COR-L47 (cell line): Measurements from ENCODE around the gene RBM48.
"Not testable (repeated sequence)": the region's sequence is repeated elsewhere in the genome, so short reads cannot be mapped to it uniquely, and the experiment has no call there.

ENCODE experiments used
- DNase-seq: peaks from one replicate; lab custom pipeline; 2025; lab: John Stamatoyannopoulos, UW

RBM48 gene

GRCh38 chr7:92545116-92545515 lies 16.5 kb downstream of the RBM48 start:
- not testable (repeated sequence) for DNase-seq

- no peak for DNase-seq
Measured at GRCh38 chr7:92546856-92547497, 18.4 kb downstream of the RBM48 start.

- no peak for DNase-seq
Measured at GRCh38 chr7:92547579-92547978, 19.0 kb downstream of the RBM48 start.

- no peak for DNase-seq
Measured at GRCh38 chr7:92550194-92550593, 21.6 kb downstream of the RBM48 start.

GRCh38 chr7:92557249-92557648 lies 28.7 kb downstream of the RBM48 start:
- no peak for DNase-seq

- no peak for DNase-seq
Measured at GRCh38 chr7:92557808-92558362, 29.3 kb downstream of the RBM48 start.

- DNase-seq, result no peak
Measured at GRCh38 chr7:92560602-92561001, 32.0 kb downstream of the RBM48 start.

GRCh38 chr7:92563345-92563744 lies 34.8 kb downstream of the RBM48 start:
- DNase-seq, result no peak

- no peak for DNase-seq
Measured at GRCh38 chr7:92567460-92567859, 38.9 kb downstream of the RBM48 start.

GRCh38 chr7:92569137-92569536 lies 40.5 kb downstream of the RBM48 start:
- DNase-seq, result no peak

GRCh38 chr7:92576296-92576695 lies 47.7 kb downstream of the RBM48 start:
- no peak for DNase-seq

GRCh38 chr7:92582948-92583347 lies 54.4 kb downstream of the RBM48 start:
- no peak for DNase-seq

- no peak for DNase-seq
Measured at GRCh38 chr7:92584953-92585352, 56.4 kb downstream of the RBM48 start.

GRCh38 chr7:92586403-92586802 lies 57.8 kb downstream of the RBM48 start:
- DNase-seq, result no peak

- DNase-seq, result no peak
Measured at GRCh38 chr7:92586841-92587240, 58.2 kb downstream of the RBM48 start.
